IMR-90 (cell line): ENCODE data around the gene PIEZO2. TPM values are rescaled to one million over a fixed set of nuclear protein-coding genes. Genes with fewer than 3 reads are reported as not detected.

ENCODE experiments used
- ATAC-seq: fragments of 200-7000 bp; cut with Tn5 transposase; 2 replicates; pipeline ENCODE4 v1.9.1; 2020; ENCODE audit warnings: low read depth, mild to moderate bottlenecking, moderate library complexity
- BruUV-seq: library from RNA; stranded (reverse); fragments of 400-500 nt; replicated peaks from 2 replicates; lab custom pipeline; 2021; lab: Mats Ljungman, UMichigan
- CTCF ChIA-PET: fragments of 300-600 bp; formaldehyde crosslinking; extraction: SDS; loops from one replicate; lab custom pipeline; 2021; ENCODE audit warnings: antibody characterized with exemption; lab: Yijun Ruan, JAX
- POLR2A ChIA-PET: fragments of 300-600 bp; sonication (Branson Sonifier 250); formaldehyde crosslinking; loops from one replicate; lab custom pipeline; 2022; ENCODE audit warnings: antibody characterized with exemption; ENCODE audit not compliant: unreplicated experiment; lab: Charles Lee
- DNase-seq: peaks from one replicate; pipeline ENCODE4 v3.0.0; 2013
- H2AFZ ChIP-seq: replicated peaks from 2 replicates; pipeline ENCODE3; 2013; ENCODE audit warnings: low read length, mild to moderate bottlenecking; ENCODE audit not compliant: poor library complexity
- H2AK5ac ChIP-seq: 2 replicates; pipeline ENCODE4 v1.6.1; 2013; ENCODE audit warnings: low read depth, low read length, inconsistent platforms
- H2AK9ac ChIP-seq: replicated peaks from 2 replicates; pipeline ENCODE3; 2013; ENCODE audit warnings: mild to moderate bottlenecking, low read depth, low read length, moderate library complexity; ENCODE audit not compliant: poor library complexity
- H2BK120ac ChIP-seq: 2 replicates; pipeline ENCODE4 v1.6.1; 2013; ENCODE audit warnings: low read depth, low read length, inconsistent platforms
- H2BK15ac ChIP-seq: 3 replicates; pipeline ENCODE4 v1.6.1; 2013; ENCODE audit warnings: low read depth, low read length, inconsistent platforms
- H2BK20ac ChIP-seq: 2 replicates; pipeline ENCODE4 v1.6.1; 2013; ENCODE audit warnings: low read depth, mild to moderate bottlenecking, inconsistent platforms, low read length, moderate library complexity
- H2BK5ac ChIP-seq: 2 replicates; pipeline ENCODE4 v1.6.1; 2013; ENCODE audit warnings: mild to moderate bottlenecking, low read depth, low read length, inconsistent platforms; ENCODE audit not compliant: poor library complexity, severe bottlenecking
- H3K14ac ChIP-seq: replicated peaks from 2 replicates; pipeline ENCODE4 v1.6.1; 2013; ENCODE audit warnings: low read depth, low read length, inconsistent platforms
- H3K18ac ChIP-seq: 2 replicates; pipeline ENCODE4 v1.6.1; 2013; ENCODE audit warnings: low read depth, low read length, control low read depth
- H3K23ac ChIP-seq: 2 replicates; pipeline ENCODE4 v1.6.1; 2013; ENCODE audit warnings: low read depth, low read length, inconsistent platforms
- H3K27ac ChIP-seq: 2 replicates; pipeline ENCODE4 v1.5.1; 2013; ENCODE audit warnings: mild to moderate bottlenecking, control low read depth, low read length; ENCODE audit not compliant: insufficient read depth
- H3K27me3 ChIP-seq: 2 replicates; pipeline ENCODE4 v1.6.1; 2013; ENCODE audit warnings: low read length; ENCODE audit not compliant: control insufficient read depth, insufficient read depth
- H3K36me3 ChIP-seq: 2 replicates; pipeline ENCODE4 v1.6.1; 2013; ENCODE audit warnings: low read length, mixed read lengths; ENCODE audit not compliant: control insufficient read depth, insufficient read depth
- H3K4ac ChIP-seq: 2 replicates; pipeline ENCODE4 v1.6.1; 2013; ENCODE audit warnings: low read depth, low read length, inconsistent platforms
- H3K4me1 ChIP-seq: 2 replicates; pipeline ENCODE4 v1.6.1; 2013; ENCODE audit warnings: low read length, mixed read lengths; ENCODE audit not compliant: control insufficient read depth, insufficient read depth
- H3K4me2 ChIP-seq: 2 replicates; pipeline ENCODE4 v1.6.1; 2013; ENCODE audit warnings: low read depth, mild to moderate bottlenecking, control low read depth, low read length, moderate library complexity
- H3K4me3 ChIP-seq: 2 replicates; pipeline ENCODE4 v1.5.1; 2013; ENCODE audit warnings: low read depth, mild to moderate bottlenecking, control low read depth, low read length, moderate library complexity; ENCODE audit not compliant: insufficient read depth
- H3K56ac ChIP-seq: 2 replicates; pipeline ENCODE4 v1.6.1; 2013; ENCODE audit warnings: low read length, inconsistent platforms; ENCODE audit not compliant: insufficient read depth; ENCODE audit errors: extremely low read depth
- H3K79me1 ChIP-seq, 2 experiments: 2 replicates each; pipeline ENCODE4 v1.6.1; 2013; ENCODE audit warnings: low read length in 2 of 2, inconsistent platforms in 1 of 2, low read depth in 1 of 2
- H3K9ac ChIP-seq: 2 replicates; pipeline ENCODE4 v1.6.1; 2013; ENCODE audit warnings: low read depth, low read length, control low read depth
- H3K9me1 ChIP-seq: 2 replicates; pipeline ENCODE4 v1.6.1; 2013; ENCODE audit warnings: low read length, inconsistent platforms; ENCODE audit not compliant: insufficient read depth
- H3K9me3 ChIP-seq: 2 replicates; pipeline ENCODE4 v1.6.1; 2013; ENCODE audit warnings: low read length; ENCODE audit not compliant: control insufficient read depth, insufficient read depth
- H4K20me1 ChIP-seq: 2 replicates; pipeline ENCODE4 v1.6.1; 2013; ENCODE audit warnings: low read length, inconsistent platforms; ENCODE audit not compliant: insufficient read depth
- H4K5ac ChIP-seq: 2 replicates; pipeline ENCODE4 v1.6.1; 2013; ENCODE audit warnings: mild to moderate bottlenecking, low read depth, low read length, control low read depth
- H4K8ac ChIP-seq, 2 experiments: 2 replicates each; pipeline ENCODE4 v1.6.1; 2013; ENCODE audit warnings: low read depth in 2 of 2, low read length in 2 of 2, control low read depth in 1 of 2, inconsistent platforms in 1 of 2
- H4K91ac ChIP-seq: 2 replicates; pipeline ENCODE4 v1.6.1; 2013; ENCODE audit warnings: low read depth, low read length, inconsistent platforms; ENCODE audit not compliant: insufficient read depth
- BHLHE40 ChIP-seq: fragments of 150-350 bp; IDR thresholded peaks from 2 replicates; pipeline ENCODE4 v1.6.1; 2016; ENCODE audit warnings: mild to moderate bottlenecking, low read depth, low read length
- CHD1 ChIP-seq: IDR thresholded peaks from 2 replicates; pipeline ENCODE4 v1.6.1; 2012; ENCODE audit warnings: low read depth, low read length, improper control_type of control experiment
- FOS ChIP-seq: fragments of 150-350 bp; IDR thresholded peaks from 2 replicates; pipeline ENCODE4 v1.6.1; 2016; ENCODE audit warnings: low read depth, low read length
- MAFK ChIP-seq: IDR thresholded peaks from 2 replicates; pipeline ENCODE4 v1.6.1; 2012; ENCODE audit warnings: low read depth, low read length, improper control_type of control experiment
- MAZ ChIP-seq: IDR thresholded peaks from 2 replicates; pipeline ENCODE4 v1.6.1; 2012; ENCODE audit warnings: low read depth, mild to moderate bottlenecking, low read length, improper control_type of control experiment, moderate library complexity, borderline replicate concordance
- MXI1 ChIP-seq: IDR thresholded peaks from 2 replicates; pipeline ENCODE4 v1.6.1; 2012; ENCODE audit warnings: low read depth, mild to moderate bottlenecking, low read length, moderate library complexity, borderline replicate concordance
- NFE2L2 ChIP-seq: fragments of 150-350 bp; IDR thresholded peaks from 2 replicates; pipeline ENCODE4 v1.6.1; 2016; ENCODE audit warnings: low read depth, mild to moderate bottlenecking, low read length
- POLR2A ChIP-seq: IDR thresholded peaks from 2 replicates; pipeline ENCODE4 v1.6.1; 2012; ENCODE audit warnings: mild to moderate bottlenecking, low read depth, low read length
- RCOR1 ChIP-seq: IDR thresholded peaks from 2 replicates; pipeline ENCODE4 v1.6.1; 2012; ENCODE audit warnings: mild to moderate bottlenecking, low read length, improper control_type of control experiment; ENCODE audit not compliant: insufficient replicate concordance
- RFX5 ChIP-seq: IDR thresholded peaks from 2 replicates; pipeline ENCODE4 v1.8.0; 2012; ENCODE audit warnings: low read depth, mild to moderate bottlenecking, low read length, moderate library complexity
- SMC3 ChIP-seq: fragments of 150-350 bp; IDR thresholded peaks from 2 replicates; pipeline ENCODE4 v1.6.1; 2016; ENCODE audit warnings: low read depth, mild to moderate bottlenecking, antibody characterized with exemption, low read length, moderate library complexity
- WGBS, 2 experiments: methylation state at CpG; one replicate each; pipeline versions ENCODE4 v1.1.5 to v1.1.7; 2013; ENCODE audit warnings: missing lambda C conversion rate in 2 of 2; ENCODE audit not compliant: insufficient read length in 1 of 2; ENCODE audit errors: extremely low coverage in 2 of 2; 5-methylcytosine and 5-hydroxymethylcytosine counted together
- dilution Hi-C: fragments of 300-500 bp; cut with HindIII; formaldehyde crosslinking; loops from one replicate; pipeline ENCODE4 v1.14.3; 2018; ENCODE audit warnings: low sequenced_read_pairs; ENCODE audit not compliant: unreplicated experiment
- in situ Hi-C: fragments of 300-500 bp; cut with MboI; formaldehyde crosslinking; loops from 3 replicates; pipeline ENCODE4 v1.14.3; 2019; ENCODE audit warnings: low sequenced_read_pairs, inconsistent platforms, mixed read lengths
- intact Hi-C: fragments of 100-400 bp; cut with micrococcal nuclease; formaldehyde crosslinking; loops from 2 replicates; pipeline ENCODE4 v1.10.0; 2022
- polyA plus RNA-seq, 3 experiments: library from polyadenylated mRNA; depleted of rRNA; stranded (reverse); fragments of >200 nt; gene quantifications; 2 replicates each; pipeline ENCODE4 v1.2.3, GENCODE V29; 2012; ENCODE audit warnings: low replicate concordance in 1 of 3
- total RNA-seq: library from RNA; depleted of rRNA; stranded (reverse); fragments of >200 nt; gene quantifications from 2 replicates; pipeline ENCODE4 v1.2.3, GENCODE V29; 2012
- TF ChIP-seq, protein P1 (sequence below): fragments of 150-350 bp; IDR thresholded peaks from 2 replicates; pipeline ENCODE4 v1.6.1; 2017; ENCODE audit warnings: mild to moderate bottlenecking, antibody characterized with exemption, low read length, low read depth
- TF ChIP-seq, protein P2 (sequence below): conservative IDR thresholded peaks from 2 replicates; pipeline ENCODE4 v1.5.1; 2012; ENCODE audit warnings: mild to moderate bottlenecking, low read depth, low read length, improper control_type of control experiment
- TF ChIP-seq, protein P3 (sequence below): fragments of 150-350 bp; IDR thresholded peaks from 2 replicates; pipeline ENCODE4 v1.6.1; 2016; ENCODE audit warnings: low read depth, mild to moderate bottlenecking, low read length, moderate library complexity, borderline replicate concordance

Gene PIEZO2
- total and polyA plus RNA-seq, 2 of the 4 experiments (the other 2 are of a cell fraction): 2.4 to 4.1 TPM

DNA sequence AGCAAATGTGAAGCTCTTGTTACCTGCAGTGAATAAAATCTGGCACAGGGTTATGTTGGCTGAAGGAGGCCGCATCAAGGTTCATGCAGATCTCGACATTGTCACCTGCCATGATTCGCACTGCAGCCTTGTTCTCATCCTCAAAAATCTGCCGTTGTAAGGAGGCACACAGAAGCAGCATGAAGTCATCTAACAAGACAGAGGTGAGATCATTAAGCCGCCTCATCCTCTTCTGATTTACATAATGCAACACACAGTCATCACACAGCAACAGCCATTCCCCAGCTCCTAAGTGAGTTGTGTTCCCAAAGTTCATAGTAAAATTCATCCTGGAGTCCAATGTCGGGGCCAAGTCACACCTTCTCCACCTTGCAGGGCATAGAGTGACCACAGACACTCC lies 391.4 kb downstream of the PIEZO2 start:
- no peak overlapping the region for H3K4me3 ChIP-seq
- no peak overlapping the region for H3K56ac ChIP-seq
- H3K79me1 ChIP-seq: no peaks in the 10 kb centered on the region
- no peaks in the 10 kb centered on the region for H3K27me3 ChIP-seq
- POLR2A ChIA-PET: no interaction called here
- no peak overlapping the region for H2AK9ac ChIP-seq
- dilution Hi-C loops: no loop called here
- no peak for TF ChIP-seq MXI1
- TF ChIP-seq RFX5: no peak
- TF ChIP-seq FOS: no peak
- TF ChIP-seq POLR2A: no peak
- no peak for TF ChIP-seq MAZ
- no peak for TF ChIP-seq MAFK
- TF ChIP-seq BHLHE40: no peak
- TF ChIP-seq, protein P1, sequence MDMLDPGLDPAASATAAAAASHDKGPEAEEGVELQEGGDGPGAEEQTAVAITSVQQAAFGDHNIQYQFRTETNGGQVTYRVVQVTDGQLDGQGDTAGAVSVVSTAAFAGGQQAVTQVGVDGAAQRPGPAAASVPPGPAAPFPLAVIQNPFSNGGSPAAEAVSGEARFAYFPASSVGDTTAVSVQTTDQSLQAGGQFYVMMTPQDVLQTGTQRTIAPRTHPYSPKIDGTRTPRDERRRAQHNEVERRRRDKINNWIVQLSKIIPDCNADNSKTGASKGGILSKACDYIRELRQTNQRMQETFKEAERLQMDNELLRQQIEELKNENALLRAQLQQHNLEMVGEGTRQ: no peak
- TF ChIP-seq, protein P2, sequence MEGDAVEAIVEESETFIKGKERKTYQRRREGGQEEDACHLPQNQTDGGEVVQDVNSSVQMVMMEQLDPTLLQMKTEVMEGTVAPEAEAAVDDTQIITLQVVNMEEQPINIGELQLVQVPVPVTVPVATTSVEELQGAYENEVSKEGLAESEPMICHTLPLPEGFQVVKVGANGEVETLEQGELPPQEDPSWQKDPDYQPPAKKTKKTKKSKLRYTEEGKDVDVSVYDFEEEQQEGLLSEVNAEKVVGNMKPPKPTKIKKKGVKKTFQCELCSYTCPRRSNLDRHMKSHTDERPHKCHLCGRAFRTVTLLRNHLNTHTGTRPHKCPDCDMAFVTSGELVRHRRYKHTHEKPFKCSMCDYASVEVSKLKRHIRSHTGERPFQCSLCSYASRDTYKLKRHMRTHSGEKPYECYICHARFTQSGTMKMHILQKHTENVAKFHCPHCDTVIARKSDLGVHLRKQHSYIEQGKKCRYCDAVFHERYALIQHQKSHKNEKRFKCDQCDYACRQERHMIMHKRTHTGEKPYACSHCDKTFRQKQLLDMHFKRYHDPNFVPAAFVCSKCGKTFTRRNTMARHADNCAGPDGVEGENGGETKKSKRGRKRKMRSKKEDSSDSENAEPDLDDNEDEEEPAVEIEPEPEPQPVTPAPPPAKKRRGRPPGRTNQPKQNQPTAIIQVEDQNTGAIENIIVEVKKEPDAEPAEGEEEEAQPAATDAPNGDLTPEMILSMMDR: no peak
- TF ChIP-seq RCOR1: no peak
- TF ChIP-seq SMC3: no peak
- TF ChIP-seq NFE2L2: no peak
- TF ChIP-seq CHD1: no peak
- TF ChIP-seq, protein P3, sequence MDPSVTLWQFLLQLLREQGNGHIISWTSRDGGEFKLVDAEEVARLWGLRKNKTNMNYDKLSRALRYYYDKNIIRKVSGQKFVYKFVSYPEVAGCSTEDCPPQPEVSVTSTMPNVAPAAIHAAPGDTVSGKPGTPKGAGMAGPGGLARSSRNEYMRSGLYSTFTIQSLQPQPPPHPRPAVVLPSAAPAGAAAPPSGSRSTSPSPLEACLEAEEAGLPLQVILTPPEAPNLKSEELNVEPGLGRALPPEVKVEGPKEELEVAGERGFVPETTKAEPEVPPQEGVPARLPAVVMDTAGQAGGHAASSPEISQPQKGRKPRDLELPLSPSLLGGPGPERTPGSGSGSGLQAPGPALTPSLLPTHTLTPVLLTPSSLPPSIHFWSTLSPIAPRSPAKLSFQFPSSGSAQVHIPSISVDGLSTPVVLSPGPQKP: no peak
- H3K4me1 ChIP-seq: no peaks in the 10 kb centered on the region
- in situ Hi-C loops: no loop called here
- H2BK5ac ChIP-seq: no peak overlapping the region
- no peak overlapping the region for H3K9ac ChIP-seq
- H3K9me1 ChIP-seq: peaks cover 5% of the 10 kb centered on the region; the same call in 1 of the 2 replicates
- no peaks in the 10 kb centered on the region for H4K20me1 ChIP-seq
- no peak overlapping the region for H3K14ac ChIP-seq
- DNase-seq (no peak), ATAC-seq (no peak)
- H3K4ac ChIP-seq: no peak overlapping the region
- intact Hi-C loops: no loop called here
- H3K23ac ChIP-seq: no peak overlapping the region
- no peak overlapping the region for H2BK20ac ChIP-seq
- no peaks in the 10 kb centered on the region for H3K9me3 ChIP-seq
- H2BK120ac ChIP-seq: no peak overlapping the region
- no peak overlapping the region for H3K27ac ChIP-seq
- no TSS peak for BruUV-seq
- no peak overlapping the region for H3K18ac ChIP-seq
- no peak overlapping the region for H3K4me2 ChIP-seq
- peaks cover 34% of the 10 kb centered on the region for H3K36me3 ChIP-seq
- H2AK5ac ChIP-seq: no peak overlapping the region
- no peak overlapping the region for H4K5ac ChIP-seq
- H4K91ac ChIP-seq: no peak overlapping the region
- H4K8ac ChIP-seq: no peak overlapping the region
- 100% methylated on average over 1 of the region's 6 CpGs; no CpG with 5 or more reads in 1 of the 2 experiments for WGBS, 2 experiments
- CTCF ChIA-PET: no interaction called here
- H2BK15ac ChIP-seq: no peak overlapping the region
- H2AFZ ChIP-seq: no peak overlapping the region
